GM12872 (cell line): Measurements from ENCODE around the gene LNPEP.

Experiments
- TF ChIP-seq, protein P1 (sequence below): IDR thresholded peaks from 3 replicates; pipeline ENCODE4 v1.5.1; 2011; ENCODE audit warnings: low read depth, mild to moderate bottlenecking, low read length, moderate library complexity; ENCODE audit not compliant: insufficient read depth

LNPEP gene

DNA sequence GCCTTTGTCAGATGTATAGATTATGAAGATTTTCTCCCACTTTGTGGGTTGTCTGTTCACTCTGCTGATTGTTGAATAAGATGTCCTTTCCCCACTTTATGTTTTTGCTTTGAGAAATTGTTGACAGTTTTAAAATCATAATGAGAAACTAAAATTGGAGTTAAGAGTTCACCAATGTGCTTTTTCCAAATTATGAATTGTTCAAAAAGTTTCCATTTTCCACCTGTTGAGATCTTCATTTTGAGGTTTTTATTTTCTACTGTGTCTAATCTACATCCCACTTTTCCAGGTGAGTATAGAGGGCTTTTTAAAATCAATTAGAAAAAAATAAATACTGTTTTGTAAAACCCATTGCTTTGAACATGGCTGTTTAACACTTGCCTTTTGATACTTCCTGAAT lies 55.8 kb downstream of the LNPEP start:
- TF ChIP-seq, protein P1, sequence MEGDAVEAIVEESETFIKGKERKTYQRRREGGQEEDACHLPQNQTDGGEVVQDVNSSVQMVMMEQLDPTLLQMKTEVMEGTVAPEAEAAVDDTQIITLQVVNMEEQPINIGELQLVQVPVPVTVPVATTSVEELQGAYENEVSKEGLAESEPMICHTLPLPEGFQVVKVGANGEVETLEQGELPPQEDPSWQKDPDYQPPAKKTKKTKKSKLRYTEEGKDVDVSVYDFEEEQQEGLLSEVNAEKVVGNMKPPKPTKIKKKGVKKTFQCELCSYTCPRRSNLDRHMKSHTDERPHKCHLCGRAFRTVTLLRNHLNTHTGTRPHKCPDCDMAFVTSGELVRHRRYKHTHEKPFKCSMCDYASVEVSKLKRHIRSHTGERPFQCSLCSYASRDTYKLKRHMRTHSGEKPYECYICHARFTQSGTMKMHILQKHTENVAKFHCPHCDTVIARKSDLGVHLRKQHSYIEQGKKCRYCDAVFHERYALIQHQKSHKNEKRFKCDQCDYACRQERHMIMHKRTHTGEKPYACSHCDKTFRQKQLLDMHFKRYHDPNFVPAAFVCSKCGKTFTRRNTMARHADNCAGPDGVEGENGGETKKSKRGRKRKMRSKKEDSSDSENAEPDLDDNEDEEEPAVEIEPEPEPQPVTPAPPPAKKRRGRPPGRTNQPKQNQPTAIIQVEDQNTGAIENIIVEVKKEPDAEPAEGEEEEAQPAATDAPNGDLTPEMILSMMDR = no peak

DNA sequence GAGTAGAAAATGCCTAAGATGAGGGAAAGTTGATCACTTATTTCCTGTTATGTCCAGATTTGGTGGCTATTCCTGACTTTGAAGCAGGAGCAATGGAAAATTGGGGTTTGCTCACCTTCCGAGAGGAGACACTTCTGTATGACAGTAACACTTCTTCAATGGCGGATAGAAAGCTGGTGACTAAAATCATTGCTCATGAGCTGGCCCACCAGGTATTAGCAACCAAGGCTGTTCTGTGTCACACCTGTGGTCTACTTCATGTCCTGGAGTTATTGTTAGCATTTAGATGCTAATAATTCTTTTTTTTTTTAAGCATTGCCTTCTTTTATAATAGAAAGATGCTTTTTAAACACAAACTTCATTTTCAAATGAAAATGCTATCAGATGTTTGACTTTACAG lies 57.9 kb downstream of the LNPEP start:
- TF ChIP-seq, protein P1 = no peak

DNA sequence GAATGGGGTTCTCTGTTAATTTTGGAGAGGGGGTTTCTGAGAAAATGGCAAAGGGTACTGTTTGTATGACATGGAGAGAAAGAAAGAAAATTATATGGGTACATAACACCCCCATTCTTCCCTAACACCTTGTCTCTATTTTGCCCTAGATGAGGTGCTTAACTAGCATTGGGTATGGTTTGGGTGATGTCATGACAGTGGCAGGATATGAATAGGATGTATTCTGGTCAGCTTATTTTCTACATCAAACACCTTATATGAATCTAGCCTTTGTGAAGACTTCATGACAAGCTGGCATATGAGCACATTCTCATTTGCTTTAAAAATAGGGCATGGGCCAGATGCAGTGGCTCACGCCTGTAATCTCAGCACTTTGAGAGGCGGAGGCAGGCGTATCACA lies 58.6 kb downstream of the LNPEP start:
- TF ChIP-seq, protein P1 = no peak

DNA sequence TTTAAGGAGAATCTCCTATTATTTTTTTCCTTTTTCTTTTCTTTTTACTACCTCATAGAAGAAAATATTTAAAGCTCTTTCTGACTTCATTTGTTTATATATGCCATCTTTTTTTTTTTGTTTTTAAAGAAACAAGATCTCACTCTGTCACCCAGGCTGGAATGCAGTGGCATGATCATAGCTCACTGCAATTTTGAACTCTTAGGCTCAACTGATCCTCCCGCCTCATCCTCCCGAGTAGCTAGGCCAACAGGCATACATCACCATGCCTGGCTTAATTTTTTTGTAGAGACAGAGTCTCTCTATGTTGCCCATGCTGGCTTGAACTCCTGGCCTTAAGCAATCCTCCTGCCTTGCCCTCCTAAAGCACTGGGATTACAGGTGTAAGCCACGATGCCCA lies 59.5 kb downstream of the LNPEP start:
- TF ChIP-seq, protein P1 = no peak

GRCh38 chr5:96997265-96997859 lies 61.5 kb downstream of the LNPEP start:
- TF ChIP-seq, protein P1 = peak; percentile 43; the same call in 2 of the 3 replicates

DNA sequence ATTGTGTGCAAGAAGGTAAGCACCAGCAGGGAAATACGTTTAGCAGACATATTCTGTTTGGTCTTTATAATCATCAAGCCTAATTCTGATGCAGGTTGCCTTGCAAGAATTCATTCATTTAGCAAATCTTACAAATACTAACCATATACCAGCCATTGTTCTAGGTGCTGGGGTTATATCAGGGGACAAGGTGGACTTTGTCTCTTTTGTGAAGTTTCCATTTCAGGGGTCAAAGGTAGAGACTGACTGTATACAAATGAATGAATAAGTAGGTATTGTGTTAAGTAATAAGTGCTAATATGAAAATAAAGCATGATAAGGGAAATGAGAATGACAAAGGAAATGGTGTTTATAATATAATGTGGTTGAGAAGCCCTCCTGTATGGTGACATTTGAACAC lies 64.0 kb downstream of the LNPEP start:
- TF ChIP-seq, protein P1 = no peak

DNA sequence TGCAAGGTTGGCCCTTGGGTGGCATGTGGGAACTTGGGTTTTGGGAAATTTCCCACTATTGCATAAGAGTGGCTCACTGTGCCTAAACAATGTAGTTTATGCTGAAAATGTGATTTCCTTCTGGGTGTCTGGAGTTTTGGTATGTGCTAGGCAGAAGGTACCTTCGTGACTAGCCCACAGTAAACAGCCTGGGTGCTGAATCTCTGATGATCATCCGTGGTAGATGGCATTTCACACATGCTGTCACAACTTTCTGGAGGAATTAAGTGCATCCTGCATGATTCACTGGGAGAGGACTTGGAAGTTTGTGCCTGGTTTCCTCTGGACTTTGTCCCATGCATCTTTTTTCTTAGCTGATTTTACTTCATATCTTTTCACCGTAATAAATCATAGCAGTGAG lies 64.5 kb downstream of the LNPEP start:
- TF ChIP-seq, protein P1 = no peak
